Activated CD8-positive, alpha-beta memory T cell treated with anti-CD3 and anti-CD28 coated beads, Interleukin-2, amount 50 U/mL, for 24 hours (primary cell): Measurements from ENCODE around the gene DCAF17.
"Not testable (repeated sequence)": the region's sequence is repeated elsewhere in the genome, so short reads cannot be mapped to it uniquely, and the experiment has no call there.

Source experiments
- DNase-seq: peaks from one replicate; pipeline ENCODE4 v3.0.0-alpha.2; 2020; ENCODE audit errors: extremely low read depth

The DCAF17 gene

GRCh38 chr2:171512683-171513195 is 78.7 kb downstream of the DCAF17 start:
- DNase-seq: no peak

- DNase-seq: no peak
Observed at GRCh38 chr2:171513719-171514160, 79.7 kb downstream of the DCAF17 start.

- DNase-seq: no peak
Observed at GRCh38 chr2:171514908-171515582, 81.0 kb downstream of the DCAF17 start.

- DNase-seq: no peak
Observed at GRCh38 chr2:171515672-171516298, 81.8 kb downstream of the DCAF17 start.

GRCh38 chr2:171516793-171517192 is 82.8 kb downstream of the DCAF17 start:
- DNase-seq: no peak

- DNase-seq: no peak
Observed at GRCh38 chr2:171520471-171520870, 86.4 kb downstream of the DCAF17 start.

- no peak for DNase-seq
Observed at GRCh38 chr2:171521361-171522051, 87.5 kb downstream of the DCAF17 start.

- no peak for DNase-seq
Observed at GRCh38 chr2:171522052-171522787, 88.2 kb downstream of the DCAF17 start, which contains the start of gene CYBRD1. CYBRD1 (plus strand) TSS chr2:171522474; CDS start chr2:171522546, 72 bp downstream.

GRCh38 chr2:171522788-171523087 is 88.7 kb downstream of the DCAF17 start:
- DNase-seq: no peak

GRCh38 chr2:171523088-171524017 is 89.3 kb downstream of the DCAF17 start:
- DNase-seq: no peak

GRCh38 chr2:171524018-171524401 is 90.0 kb downstream of the DCAF17 start:
- DNase-seq: no peak

- no peak for DNase-seq
Observed at GRCh38 chr2:171529914-171530313, 95.9 kb downstream of the DCAF17 start.

- no peak for DNase-seq
Observed at GRCh38 chr2:171530378-171530777, 96.4 kb downstream of the DCAF17 start.

- not testable (repeated sequence) for DNase-seq
Observed at GRCh38 chr2:171530859-171531258, 96.8 kb downstream of the DCAF17 start.

- no peak for DNase-seq
Observed at GRCh38 chr2:171531291-171531690, 97.3 kb downstream of the DCAF17 start.

GRCh38 chr2:171531836-171532450 is 97.9 kb downstream of the DCAF17 start:
- no peak for DNase-seq

- DNase-seq: no peak
Observed at GRCh38 chr2:171533331-171533730, 99.3 kb downstream of the DCAF17 start.
